Hepatocyte (in vitro differentiated cells): ENCODE measurements around the gene TELO2. TPM values are rescaled to one million over a fixed set of nuclear protein-coding genes. Genes with fewer than 3 reads are reported as not detected.

Source experiments
- DNase-seq: peaks from one replicate; pipeline ENCODE4 v3.0.0-alpha.2; 2016; ENCODE audit warnings: low spot score
- H2AFZ ChIP-seq: fragments of 200-600 bp; sonication (generic); 2 replicates; pipeline ENCODE4 v1.6.0; 2016; ENCODE audit warnings: antibody characterized with exemption, mild to moderate bottlenecking
- H3K27ac ChIP-seq: fragments of 200-600 bp; sonication (generic); 2 replicates; pipeline ENCODE4 v1.5.1; 2016; ENCODE audit warnings: mild to moderate bottlenecking
- H3K27me3 ChIP-seq: fragments of 200-600 bp; sonication (generic); 2 replicates; pipeline ENCODE4 v1.6.1; 2016
- H3K36me3 ChIP-seq: fragments of 200-600 bp; sonication (generic); replicated peaks from 2 replicates; pipeline ENCODE4 v1.5.1; 2016; ENCODE audit warnings: low read depth; ENCODE audit not compliant: insufficient read depth
- H3K4me1 ChIP-seq: fragments of 200-600 bp; sonication (generic); 2 replicates; pipeline ENCODE4 v1.5.1; 2016; ENCODE audit warnings: mild to moderate bottlenecking, moderate library complexity; ENCODE audit not compliant: insufficient read depth
- H3K4me2 ChIP-seq: fragments of 200-600 bp; sonication (generic); 2 replicates; pipeline ENCODE4 v1.6.0; 2016
- H3K4me3 ChIP-seq: fragments of 200-600 bp; sonication (generic); 2 replicates; pipeline ENCODE4 v1.5.1; 2016; ENCODE audit warnings: mild to moderate bottlenecking
- H3K79me2 ChIP-seq: fragments of 200-600 bp; sonication (generic); 2 replicates; pipeline ENCODE4 v1.6.0; 2017; ENCODE audit warnings: mild to moderate bottlenecking
- H3K9me2 ChIP-seq: fragments of 200-600 bp; sonication (generic); replicated peaks from 2 replicates; pipeline ENCODE4 v1.6.0; 2017; ENCODE audit warnings: mild to moderate bottlenecking; ENCODE audit not compliant: insufficient read depth
- H3K9me3 ChIP-seq: fragments of 200-600 bp; sonication (generic); 2 replicates; pipeline ENCODE4 v1.5.1; 2016; ENCODE audit warnings: low read depth, mild to moderate bottlenecking
- H4K20me1 ChIP-seq: fragments of 200-600 bp; sonication (generic); 2 replicates; pipeline ENCODE4 v1.6.0; 2016; ENCODE audit warnings: mild to moderate bottlenecking; ENCODE audit not compliant: insufficient read depth, poor library complexity, severe bottlenecking
- CTCF ChIP-seq: fragments of 200-600 bp; sonication (generic); IDR thresholded peaks from 2 replicates; pipeline ENCODE4 v1.5.1; 2016; ENCODE audit warnings: antibody characterized with exemption, mild to moderate bottlenecking; ENCODE audit not compliant: poor library complexity
- EZH2 ChIP-seq: fragments of 200-600 bp; sonication (generic); IDR thresholded peaks from 2 replicates; pipeline ENCODE4 v1.6.1; 2016; ENCODE audit warnings: antibody characterized with exemption, mild to moderate bottlenecking, borderline replicate concordance
- EZH2phosphoT487 ChIP-seq: fragments of 200-600 bp; sonication (generic); IDR thresholded peaks from one replicate; pipeline ENCODE4 v1.6.1; 2018; ENCODE audit warnings: antibody characterized with exemption, mild to moderate bottlenecking, low read depth, moderate library complexity; ENCODE audit not compliant: unreplicated experiment, severe bottlenecking
- WGBS: methylation state at CpG from one replicate; pipeline ENCODE4 v1.1.6; 2016; ENCODE audit warnings: low lambda C conversion rate; ENCODE audit errors: missing lambda C conversion rate; 5-methylcytosine and 5-hydroxymethylcytosine counted together
- polyA plus RNA-seq: library from polyadenylated mRNA; unstranded; fragments of >200 nt; fragmentation: Nextera tagmentation; extraction: Ambion mirVana; gene quantifications from 2 replicates; pipeline ENCODE4 v1.2.1, GENCODE V29; 2016
- total RNA-seq: library from RNA; depleted of rRNA; stranded (reverse); fragments of >200 nt; gene quantifications from 2 replicates; pipeline ENCODE4 v1.2.3, GENCODE V29; 2014

Gene TELO2
- total and polyA plus RNA-seq, 2 experiments from 2014 or later = 22.8 to 50.9 TPM

DNA sequence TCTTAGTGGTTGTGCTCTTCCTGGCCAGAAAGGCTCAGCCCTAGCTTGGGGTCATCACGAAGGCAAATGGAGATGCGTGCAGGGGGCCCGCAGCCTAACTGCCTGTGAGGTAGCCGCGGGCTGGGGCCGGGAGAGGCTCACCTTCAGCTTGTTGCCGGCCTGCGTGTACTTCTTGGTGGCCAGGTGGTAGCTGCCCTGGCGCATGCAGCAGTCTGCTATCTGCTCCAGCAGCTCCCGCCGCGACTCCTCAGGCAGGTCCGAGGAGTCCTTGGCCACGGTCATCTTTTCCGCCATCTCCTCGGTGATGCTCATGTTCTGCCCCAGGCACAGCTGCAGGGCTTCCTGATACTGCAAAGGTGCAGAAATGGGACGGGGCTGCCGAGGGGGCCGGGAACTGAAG lies 27.3 kb downstream of the TELO2 start:
- no peak for DNase-seq
- Histone ChIP-seq H3K79me2 (no peaks in the 10 kb centered on the region), H3K9me3 (no peaks in the 10 kb centered on the region), H4K20me1 (no peaks in the 10 kb centered on the region), H3K4me2 (no peak overlapping the region), H3K36me3 (no peaks in the 10 kb centered on the region), H3K27ac (no peak overlapping the region), H3K4me1 (no peaks in the 10 kb centered on the region), H3K27me3 (no peaks in the 10 kb centered on the region), H3K9me2 (no peaks in the 10 kb centered on the region), H3K4me3 (no peak overlapping the region), H2AFZ (no peak overlapping the region)
- 96% methylated on average over 19 of the region's 19 CpGs for WGBS
- TF ChIP-seq EZH2phosphoT487 (no peak), EZH2 (no peak), CTCF (no peak)

DNA sequence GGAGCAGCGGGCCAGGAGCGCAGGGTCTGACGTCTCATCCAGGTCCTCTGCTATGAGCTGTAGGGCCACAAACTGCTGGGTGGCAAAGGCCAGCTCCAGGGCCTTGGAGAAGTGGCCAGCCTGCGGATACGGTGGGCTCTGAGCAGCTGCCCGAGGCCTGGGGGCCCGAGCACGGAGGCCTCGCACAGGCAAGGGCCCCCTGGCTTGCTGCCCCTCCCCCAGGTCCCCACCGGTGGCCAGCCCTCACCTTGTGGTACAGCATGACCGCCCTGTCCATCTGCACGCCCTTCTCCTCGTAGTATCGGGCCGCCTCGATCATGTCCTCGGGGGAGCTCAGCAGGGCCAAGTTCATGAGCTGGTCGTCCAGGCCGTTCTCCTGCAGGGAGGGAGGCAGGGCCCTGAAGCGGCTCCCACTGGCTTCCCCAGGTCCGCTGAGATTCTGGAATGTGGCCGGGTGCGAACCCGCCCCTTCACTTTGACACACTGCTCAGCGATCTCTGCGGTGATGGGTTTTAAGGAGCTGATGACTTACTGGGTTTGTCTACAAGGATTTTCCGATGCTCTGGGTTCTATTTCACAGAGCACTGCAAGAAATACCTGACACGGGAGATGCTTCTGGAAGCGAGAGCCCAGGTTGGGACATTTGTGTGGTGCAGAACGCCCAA lies 30.6 kb downstream of the TELO2 start:
- no peaks in the 10 kb centered on the region for H3K36me3 ChIP-seq
- TF ChIP-seq CTCF (no peak), EZH2 (no peak), EZH2phosphoT487 (no peak)
- H3K4me2 ChIP-seq = no peak overlapping the region

DNA sequence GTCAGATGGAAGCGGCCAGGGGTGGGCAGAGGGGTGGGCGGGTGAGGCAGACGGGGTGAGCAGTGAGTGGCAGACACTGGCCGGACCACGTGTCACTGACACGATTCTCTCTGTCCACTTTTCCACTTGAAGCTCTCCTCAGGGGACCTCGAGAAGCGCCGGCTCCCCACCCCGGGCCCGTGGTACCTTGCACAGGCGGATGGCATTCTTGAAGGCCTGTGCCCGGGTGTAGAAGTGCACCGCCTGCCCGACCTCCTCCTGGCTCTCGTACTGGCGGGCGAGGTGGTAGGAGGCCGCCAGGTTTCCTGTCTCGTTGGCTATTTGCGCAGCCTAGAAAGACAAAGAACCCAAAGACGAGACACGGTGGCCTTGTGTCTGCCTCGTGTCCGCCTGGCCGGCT lies 31.2 kb downstream of the TELO2 start:
- no peak overlapping the region for H3K4me3 ChIP-seq
- no peak overlapping the region for H3K4me2 ChIP-seq
- H3K4me1 ChIP-seq = no peaks in the 10 kb centered on the region
- no peaks in the 10 kb centered on the region for H3K27me3 ChIP-seq
- H3K79me2 ChIP-seq = no peaks in the 10 kb centered on the region
- 92% methylated on average over 19 of the region's 26 CpGs for WGBS
- DNase-seq = no peak
- H3K9me2 ChIP-seq = no peaks in the 10 kb centered on the region
- H3K36me3 ChIP-seq = no peaks in the 10 kb centered on the region
- no peaks in the 10 kb centered on the region for H3K9me3 ChIP-seq
- H3K27ac ChIP-seq = no peak overlapping the region
- H2AFZ ChIP-seq = no peak overlapping the region
- TF ChIP-seq EZH2phosphoT487 (no peak), EZH2 (no peak), CTCF (no peak)
- no peaks in the 10 kb centered on the region for H4K20me1 ChIP-seq

More for the DNA sequence above, 30.6 kb downstream of the TELO2 start:
- H4K20me1 ChIP-seq = no peaks in the 10 kb centered on the region
- no peaks in the 10 kb centered on the region for H3K4me1 ChIP-seq
- H3K9me2 ChIP-seq = no peaks in the 10 kb centered on the region
- H3K4me3 ChIP-seq = no peak overlapping the region
- 88% methylated on average over 27 of the region's 30 CpGs for WGBS
- H3K27me3 ChIP-seq = no peaks in the 10 kb centered on the region
- no peak for DNase-seq
- no peaks in the 10 kb centered on the region for H3K79me2 ChIP-seq
- H2AFZ ChIP-seq = no peak overlapping the region
- H3K27ac ChIP-seq = no peak overlapping the region
- H3K9me3 ChIP-seq = no peaks in the 10 kb centered on the region
